GM12892 (cell line): ENCODE measurements around the gene ATP5PO.

Source experiments
- POLR2A ChIP-seq: IDR thresholded peaks from 2 replicates; pipeline ENCODE4 v1.6.1; 2011; ENCODE audit warnings: low read depth, low read length, control low read depth
- POLR2AphosphoS5 ChIP-seq: IDR thresholded peaks from 2 replicates; pipeline ENCODE4 v1.6.1; 2011; ENCODE audit warnings: low read depth, low read length, control low read depth

GRCh38 chr21:33932731-33933130, 17.1 kb upstream of the ATP5PO start:
- TF ChIP-seq POLR2A = no peak
- no peak for TF ChIP-seq POLR2AphosphoS5
